Activated naive CD4-positive, alpha-beta T cell treated with anti-CD3 and anti-CD28 coated beads for 36 hours (primary cell): ENCODE measurements around the gene NANP. TPM values are rescaled to one million over a fixed set of nuclear protein-coding genes. Genes with fewer than 3 reads are reported as not detected.

ENCODE experiments used
- total RNA-seq, 2 experiments: library from RNA; stranded (reverse); gene quantifications; one replicate each; pipeline ENCODE4 v1.2.3, GENCODE V29; 2021

Gene NANP
- total RNA-seq, 2 experiments from 2014 or later = 6.4 to 6.9 TPM

Other genes starting within 250 kb of the NANP start
- gene ABHD12, start 233.2 kb downstream of the NANP start, total RNA-seq = 10 to 100 TPM; 13.0 to 14.7 TPM
- gene GINS1, start 216.3 kb downstream of the NANP start, total RNA-seq = 10 to 100 TPM; 25.5 to 27.7 TPM
- 1 to 10 TPM; 2.6 to 2.9 TPM for gene NINL, start 38.5 kb downstream of the NANP start, total RNA-seq
- gene ZNF337, start 72.8 kb upstream of the NANP start, total RNA-seq = 10 to 100 TPM; 12.2 to 12.6 TPM